NCI-H2107 treated with DMSO at 0.1 percent for 48 hours (cell line): ENCODE results near the gene UBE2Q1.
A peak's percentile ranks its signal among the peaks of the same experiment; 100 is the strongest.

Experiments used
- DNase-seq: peaks from one replicate; lab custom pipeline; 2025; ENCODE audit not compliant: unreplicated experiment; lab: John Stamatoyannopoulos, UW

Gene UBE2Q1

GRCh38 chr1:154577346-154578057, 19.0 kb upstream of the UBE2Q1 start:
- DNase-seq = no peak

- no peak for DNase-seq
Observed at GRCh38 chr1:154575951-154576566, 17.6 kb upstream of the UBE2Q1 start.

DNA sequence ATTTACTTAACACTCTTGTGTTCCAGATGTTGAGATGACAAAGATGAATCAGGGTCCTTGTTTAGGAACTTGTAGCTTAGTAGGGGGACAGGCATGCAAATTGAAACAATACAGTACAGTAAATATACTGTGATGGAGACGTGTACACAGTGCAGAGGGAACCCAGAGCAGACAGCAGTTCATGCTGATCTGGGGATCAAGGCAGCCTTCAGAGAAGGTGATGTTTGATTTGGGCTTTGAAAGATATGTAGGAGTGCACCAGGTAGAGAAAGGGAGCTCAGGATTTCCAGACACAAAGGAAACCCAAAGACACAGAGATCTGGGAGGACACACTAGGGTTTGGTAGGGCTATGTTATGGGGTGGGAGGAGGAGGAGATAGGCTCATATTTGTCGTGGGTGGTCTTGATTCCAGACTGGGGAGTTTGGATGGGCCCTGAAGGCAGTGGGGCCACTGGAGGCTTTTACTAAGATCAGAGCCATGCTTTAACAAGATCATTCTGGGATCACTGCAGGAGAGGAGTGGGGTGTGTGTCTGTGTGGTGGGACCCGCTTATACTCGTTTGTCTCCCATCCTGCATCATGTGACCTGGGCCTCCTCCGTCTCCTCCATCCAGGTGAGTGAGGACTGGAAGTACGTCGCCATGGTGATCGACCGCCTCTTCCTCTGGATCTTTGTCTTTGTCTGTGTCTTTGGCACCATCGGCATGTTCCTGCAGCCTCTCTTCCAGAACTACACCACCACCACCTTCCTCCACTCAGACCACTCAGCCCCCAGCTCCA, 16.9 kb upstream of the UBE2Q1 start:
- DNase-seq = no peak

DNA sequence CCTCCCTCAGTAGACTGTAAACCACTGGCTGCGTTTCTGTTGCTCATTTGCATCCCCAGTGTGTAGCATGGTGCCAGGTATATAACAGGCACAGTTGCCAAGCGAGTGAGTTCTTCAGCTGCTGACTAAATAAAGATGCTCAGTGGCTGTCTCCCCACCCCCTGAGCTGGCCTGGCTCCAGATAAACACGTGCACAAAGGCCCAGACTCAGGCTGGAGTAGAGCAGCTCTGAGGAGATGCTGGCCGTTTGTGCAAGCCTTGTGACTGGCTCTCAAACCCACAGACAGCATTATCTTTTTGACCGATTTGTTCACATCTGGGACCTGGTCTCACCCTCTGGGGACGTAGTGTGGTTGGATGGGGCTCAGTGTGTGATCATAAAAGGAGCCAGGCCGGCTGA, 16.3 kb upstream of the UBE2Q1 start:
- DNase-seq = peak; percentile 65

DNA sequence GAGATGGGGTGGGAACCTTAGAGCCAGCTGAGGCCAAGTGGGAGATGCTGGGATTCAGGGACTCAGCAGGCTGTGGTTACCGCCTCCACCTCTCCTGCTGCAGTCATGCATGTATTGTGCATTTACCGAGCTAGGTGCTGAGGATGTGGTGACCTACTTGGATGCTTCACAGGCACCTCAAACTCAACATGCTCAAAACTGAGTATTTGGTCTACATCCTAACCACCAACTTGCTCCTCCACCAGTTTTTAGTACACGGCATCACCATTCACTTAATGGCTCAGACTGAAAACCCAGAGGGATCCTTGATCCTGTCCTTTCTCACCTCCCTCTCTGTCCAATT, 14.7 kb upstream of the UBE2Q1 start:
- no peak for DNase-seq

- no peak for DNase-seq
Observed at GRCh38 chr1:154572468-154573167, 14.2 kb upstream of the UBE2Q1 start.

- DNase-seq = no peak
Observed at GRCh38 chr1:154571964-154572288, 13.5 kb upstream of the UBE2Q1 start.

DNA sequence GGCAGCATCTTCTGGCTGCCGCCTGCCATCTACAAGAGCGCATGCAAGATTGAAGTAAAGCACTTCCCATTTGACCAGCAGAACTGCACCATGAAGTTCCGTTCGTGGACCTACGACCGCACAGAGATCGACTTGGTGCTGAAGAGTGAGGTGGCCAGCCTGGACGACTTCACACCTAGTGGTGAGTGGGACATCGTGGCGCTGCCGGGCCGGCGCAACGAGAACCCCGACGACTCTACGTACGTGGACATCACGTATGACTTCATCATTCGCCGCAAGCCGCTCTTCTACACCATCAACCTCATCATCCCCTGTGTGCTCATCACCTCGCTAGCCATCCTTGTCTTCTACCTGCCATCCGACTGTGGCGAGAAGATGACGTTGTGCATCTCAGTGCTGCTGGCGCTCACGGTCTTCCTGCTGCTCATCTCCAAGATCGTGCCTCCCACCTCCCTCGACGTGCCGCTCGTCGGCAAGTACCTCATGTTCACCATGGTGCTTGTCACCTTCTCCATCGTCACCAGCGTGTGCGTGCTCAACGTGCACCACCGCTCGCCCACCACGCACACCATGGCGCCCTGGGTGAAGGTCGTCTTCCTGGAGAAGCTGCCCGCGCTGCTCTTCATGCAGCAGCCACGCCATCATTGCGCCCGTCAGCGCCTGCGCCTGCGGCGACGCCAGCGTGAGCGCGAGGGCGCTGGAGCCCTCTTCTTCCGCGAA, 12.9 kb upstream of the UBE2Q1 start:
- no peak for DNase-seq

GRCh38 chr1:154568157-154568815, 9.8 kb upstream of the UBE2Q1 start:
- DNase-seq = no peak

- peak; percentile 77 for DNase-seq
Observed at GRCh38 chr1:154567386-154568156, 9.1 kb upstream of the UBE2Q1 start, which contains the start of gene CHRNB2. Gene CHRNB2, plus strand, starts transcription at chr1:154567778. Its CDS starts 267 bp downstream, at chr1:154568045.

DNA sequence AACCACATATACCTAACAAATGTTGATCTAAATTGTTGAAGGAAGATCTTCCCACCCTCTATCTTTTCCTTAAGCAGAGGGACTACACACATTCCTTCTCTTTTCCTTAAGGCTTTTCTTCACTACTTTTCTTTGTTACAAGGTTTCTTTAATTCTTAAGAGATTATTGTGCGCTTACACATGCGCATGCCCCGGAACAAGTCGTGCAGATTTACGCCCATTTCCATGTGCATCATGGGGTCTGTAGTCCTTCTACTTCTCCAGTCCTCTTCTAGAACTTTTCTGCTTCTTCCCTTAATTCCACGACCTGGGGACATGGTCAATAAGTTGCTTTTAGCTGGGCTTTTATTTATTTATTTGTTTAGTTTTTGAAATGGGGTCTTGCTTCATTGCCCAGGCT, 7.4 kb upstream of the UBE2Q1 start:
- DNase-seq = no peak

- peak; percentile 95 for DNase-seq
Observed at GRCh38 chr1:154559466-154560044, 1.1 kb upstream of the UBE2Q1 start.

- DNase-seq = peak; percentile 99
Observed at GRCh38 chr1:154558720-154559465, 431 bp upstream of the UBE2Q1 start.

DNA sequence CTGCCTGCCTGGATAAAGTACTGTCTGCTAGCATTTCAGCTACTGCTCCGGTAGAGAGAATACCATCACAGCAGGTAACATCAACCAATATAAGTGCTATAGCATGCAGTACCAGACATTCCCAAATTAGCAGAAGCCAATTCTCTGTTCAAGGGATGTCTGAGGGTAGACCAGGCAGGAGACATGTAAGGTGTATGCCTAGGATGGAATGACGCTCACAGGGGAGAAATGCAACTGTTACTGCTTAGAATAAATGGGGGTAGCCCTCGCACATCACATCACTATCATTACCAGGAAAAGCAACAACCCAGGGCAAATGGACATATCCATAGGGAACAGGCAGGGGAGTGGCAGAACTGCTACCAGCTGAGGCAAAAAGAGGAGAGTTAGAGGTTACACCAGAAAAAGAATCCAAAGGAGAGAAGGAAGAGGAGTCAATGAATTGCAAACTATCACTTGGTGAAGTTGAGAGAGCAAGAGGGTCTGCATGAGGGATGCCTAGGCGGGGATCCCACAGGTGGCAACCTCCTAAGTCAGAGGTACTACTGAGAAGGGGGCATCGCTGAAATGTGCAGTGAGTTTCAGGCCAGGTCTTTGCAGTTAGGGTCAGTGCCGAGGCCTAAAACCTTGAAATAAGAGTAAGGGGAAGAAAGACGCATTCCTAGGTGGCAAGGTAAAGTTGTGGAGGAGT, 1.1 kb downstream of the UBE2Q1 start:
- no peak for DNase-seq

DNA sequence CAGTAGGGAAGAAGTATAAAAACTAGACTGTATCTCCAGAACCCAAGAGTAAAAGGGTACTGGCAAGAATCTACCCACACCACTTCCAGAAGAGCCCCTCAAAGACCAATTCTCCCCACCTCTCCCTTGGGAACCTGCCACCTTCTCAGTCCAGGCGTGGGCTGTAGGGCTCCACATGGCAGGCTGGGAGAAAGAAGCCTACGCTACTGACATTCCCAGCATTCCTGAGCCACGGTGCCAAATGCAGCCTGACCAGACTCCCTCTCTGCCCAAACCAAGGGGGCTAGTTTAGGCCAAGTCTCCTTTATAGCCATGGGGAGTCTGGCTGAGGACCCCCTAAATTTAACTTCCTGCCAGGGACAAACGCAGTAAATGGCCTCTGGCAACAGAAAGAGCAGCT, 2.0 kb downstream of the UBE2Q1 start:
- DNase-seq = no peak

DNA sequence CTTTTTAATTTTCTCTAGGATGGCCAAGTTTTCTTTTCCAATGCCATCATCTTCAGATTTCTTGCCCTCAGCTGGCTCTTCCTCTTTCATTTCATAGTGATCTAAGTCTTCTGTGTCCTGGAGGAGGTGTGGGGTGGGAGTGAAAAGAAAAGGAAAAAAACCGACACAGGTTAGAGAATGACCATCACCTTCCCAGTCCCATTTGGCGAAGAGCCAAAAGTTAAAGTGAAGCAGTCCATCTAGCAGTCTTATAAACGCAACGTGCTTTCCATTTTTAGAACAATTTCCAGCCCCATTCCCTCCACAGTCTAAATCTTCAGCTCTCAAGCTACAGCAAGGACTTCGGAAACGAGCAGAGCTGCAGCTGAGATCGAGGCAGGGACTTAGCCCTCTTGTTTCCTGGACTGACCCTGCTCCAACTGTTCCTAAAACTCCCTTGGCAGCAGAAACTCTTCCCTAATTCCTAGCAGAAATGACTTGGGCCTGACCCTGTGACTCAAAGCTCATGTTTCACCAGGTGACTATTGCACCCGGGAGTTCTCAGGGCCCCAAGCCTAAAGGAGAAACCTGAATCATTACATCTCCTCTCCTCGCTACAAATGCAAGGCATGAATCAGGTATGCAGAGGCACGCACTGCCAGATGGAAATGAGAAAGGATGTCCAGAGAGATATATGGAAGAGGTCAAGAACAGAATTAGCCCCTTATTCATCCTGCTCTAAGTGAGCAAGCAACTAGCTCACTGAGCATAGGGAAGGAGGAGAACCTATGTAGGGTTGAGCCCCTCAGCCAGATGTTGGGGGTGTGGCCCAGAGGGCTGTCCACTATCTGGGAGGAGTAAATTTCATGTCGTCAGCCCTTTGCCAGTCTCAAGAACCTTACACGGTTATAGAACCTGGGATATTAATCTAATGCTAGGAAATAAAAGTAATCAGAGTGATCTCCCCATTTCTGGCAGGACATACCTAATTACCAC, 5.1 kb downstream of the UBE2Q1 start:
- no peak for DNase-seq

DNA sequence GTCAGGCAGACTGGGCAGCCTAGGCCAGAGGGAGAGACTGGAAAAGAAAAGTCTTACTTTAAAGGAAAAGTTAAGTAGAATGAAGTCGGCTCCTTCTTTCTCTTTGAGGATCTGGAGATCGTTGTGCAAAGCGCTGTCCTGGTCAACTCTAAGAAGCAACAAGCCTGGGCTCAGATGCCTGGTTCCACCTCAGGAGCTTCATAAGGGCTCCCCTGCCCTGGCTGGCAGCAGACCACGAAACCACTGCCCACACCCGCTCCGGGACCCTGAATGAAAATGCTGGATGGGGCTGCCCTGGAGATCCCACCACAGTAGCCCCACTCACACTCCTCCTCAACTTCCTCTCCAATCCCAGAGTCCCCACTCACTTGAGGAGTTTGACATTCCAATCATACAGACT, 6.4 kb downstream of the UBE2Q1 start:
- DNase-seq = no peak
